PC-9 (cell line): ENCODE results near the gene PLEKHH2. TPM values are rescaled to one million over a fixed set of nuclear protein-coding genes. Genes with fewer than 3 reads are reported as not detected.

Experiments
- BruUV-seq: library from RNA; stranded (reverse); fragments of 400-500 nt; replicated peaks from 2 replicates; lab custom pipeline; 2021; lab: Mats Ljungman, UMichigan
- CTCF ChIA-PET: fragments of 300-600 bp; sonication (Branson Sonifier 250); formaldehyde crosslinking; loops from one replicate; lab custom pipeline; 2022; ENCODE audit warnings: antibody characterized with exemption; lab: Charles Lee
- POLR2A ChIA-PET: fragments of 300-600 bp; sonication (Branson Sonifier 250); formaldehyde crosslinking; loops from one replicate; lab custom pipeline; 2022; ENCODE audit warnings: antibody characterized with exemption; ENCODE audit not compliant: unreplicated experiment; lab: Charles Lee
- DNase-seq, 2 experiments: peaks; one replicate each; pipeline versions ENCODE4 v3.0.0 to v3.0.0-alpha.2; 2015 to 2022; ENCODE audit warnings: mixed read lengths in 1 of 2
- H2AFZ ChIP-seq: fragments of 200-600 bp; sonication (generic); 2 replicates; pipeline ENCODE4 v1.8.1; 2017; ENCODE audit warnings: antibody characterized with exemption
- H3F3A ChIP-seq: fragments of 200-600 bp; sonication (generic); 2 replicates; pipeline ENCODE4 v1.8.1; 2017; ENCODE audit warnings: antibody characterized with exemption, mild to moderate bottlenecking, low read depth; ENCODE audit not compliant: insufficient read depth
- H3K27ac ChIP-seq: fragments of 200-600 bp; sonication (generic); 2 replicates; pipeline ENCODE4 v1.6.1; 2016; ENCODE audit warnings: mixed run types
- H3K27me3 ChIP-seq: fragments of 200-600 bp; sonication (generic); 2 replicates; pipeline ENCODE4 v1.6.1; 2016; ENCODE audit warnings: low read depth, mixed run types; ENCODE audit not compliant: insufficient read depth
- H3K36me3 ChIP-seq: fragments of 200-600 bp; sonication (generic); 2 replicates; pipeline ENCODE4 v1.6.1; 2016; ENCODE audit warnings: low read depth, mixed run types
- H3K4me1 ChIP-seq: fragments of 200-600 bp; sonication (generic); replicated peaks from 2 replicates; pipeline ENCODE4 v1.6.1; 2016; ENCODE audit warnings: mixed run types; ENCODE audit not compliant: insufficient read depth
- H3K4me2 ChIP-seq: fragments of 200-600 bp; sonication (generic); 2 replicates; pipeline ENCODE4 v1.6.1; 2017; ENCODE audit warnings: mixed run types
- H3K4me3 ChIP-seq: fragments of 200-600 bp; sonication (generic); 2 replicates; pipeline ENCODE4 v1.6.1; 2016; ENCODE audit warnings: mixed run types
- H3K79me2 ChIP-seq: fragments of 200-600 bp; sonication (generic); 2 replicates; pipeline ENCODE4 v1.6.1; 2017; ENCODE audit warnings: low read depth, mixed run types
- H3K9me2 ChIP-seq: fragments of 200-600 bp; sonication (generic); 2 replicates; pipeline ENCODE4 v1.8.1; 2017; ENCODE audit warnings: mild to moderate bottlenecking; ENCODE audit not compliant: insufficient read depth
- H3K9me3 ChIP-seq: fragments of 200-600 bp; sonication (generic); 2 replicates; pipeline ENCODE4 v1.8.1; 2016; ENCODE audit warnings: low read depth; ENCODE audit not compliant: insufficient read depth
- H4K20me1 ChIP-seq: fragments of 200-600 bp; sonication (generic); 2 replicates; pipeline ENCODE4 v1.8.1; 2017; ENCODE audit not compliant: insufficient read depth
- EZH2 ChIP-seq: fragments of 200-600 bp; sonication (generic); IDR thresholded peaks from 2 replicates; pipeline ENCODE4 v1.8.0; 2017; ENCODE audit warnings: antibody characterized with exemption, low read depth
- intact Hi-C: fragments of 100-400 bp; cut with micrococcal nuclease; formaldehyde crosslinking; loops from one replicate; pipeline ENCODE4 v1.10.0; 2022; ENCODE audit not compliant: unreplicated experiment
- total RNA-seq: library from RNA; stranded (reverse); gene quantifications from 2 replicates; pipeline ENCODE4 v1.2.3, GENCODE V29; 2021
- TF ChIP-seq, protein P1 (sequence below): fragments of 200-600 bp; sonication (generic); conservative IDR thresholded peaks from 2 replicates; pipeline ENCODE4 v1.6.1; 2017; ENCODE audit warnings: mixed run types, antibody characterized with exemption, mild to moderate bottlenecking, moderate library complexity

The PLEKHH2 gene
- total RNA-seq, 1 experiment from 2014 or later, result 1.6 TPM

DNA sequence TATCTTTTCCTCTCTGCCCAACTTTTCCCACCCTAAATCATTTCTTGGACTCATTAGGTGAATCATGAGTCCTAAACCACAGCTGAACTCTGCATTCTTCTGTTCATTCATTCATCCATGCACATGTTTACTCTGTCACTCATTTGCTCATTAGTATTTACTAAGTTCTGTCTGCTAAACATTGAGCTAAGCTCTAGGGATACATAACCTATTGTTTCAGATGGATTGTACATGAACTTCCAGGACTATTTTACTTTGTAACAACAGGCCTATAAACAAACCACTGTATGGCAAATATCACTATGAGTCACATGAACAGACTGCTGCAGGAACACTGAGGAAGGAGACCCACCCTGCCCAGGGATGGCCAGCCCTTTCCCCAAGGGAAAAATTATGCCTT lies 122.1 kb downstream of the PLEKHH2 start:
- Histone ChIP-seq H3K9me3 (no peaks in the 10 kb centered on the region), H4K20me1 (no peaks in the 10 kb centered on the region), H2AFZ (no peak overlapping the region), H3K4me3 (no peak overlapping the region), H3K4me1 (peaks cover 23% of the 10 kb centered on the region), H3K9me2 (no peaks in the 10 kb centered on the region), H3K27me3 (no peaks in the 10 kb centered on the region), H3K27ac (peak overlapping the region; percentile 25), H3K4me2 (peak overlapping the region; percentile 20), H3K79me2 (no peaks in the 10 kb centered on the region), H3K36me3 (no peaks in the 10 kb centered on the region), H3F3A (peaks cover 22% of the 10 kb centered on the region)
- ChIA-PET CTCF (no interaction called here), POLR2A (interaction anchor here (0.6 to 0.7 kb wide), 2 partner anchors 28 to 83 kb away, joined by 4 to 6 read pairs; partner anchors contain the start of gene C1GALT1C1L)
- TF ChIP-seq EZH2, result no peak
- DNase-seq, result peak; percentile 12 to 97
- intact Hi-C loops, result no loop called here
- BruUV-seq, result no TSS peak

GRCh38 chr2:43762286-43762685 lies 125.2 kb downstream of the PLEKHH2 start:
- Histone ChIP-seq H4K20me1 (no peaks in the 10 kb centered on the region), H3K4me3 (no peak overlapping the region), H3K4me2 (no peak overlapping the region), H3K27me3 (no peaks in the 10 kb centered on the region), H3K9me3 (no peaks in the 10 kb centered on the region), H3K4me1 (peaks cover 42% of the 10 kb centered on the region), H3K9me2 (no peaks in the 10 kb centered on the region), H2AFZ (no peak overlapping the region), H3F3A (peaks cover 36% of the 10 kb centered on the region), H3K79me2 (no peaks in the 10 kb centered on the region), H3K36me3 (no peaks in the 10 kb centered on the region), H3K27ac (no peak overlapping the region)
- intact Hi-C loops, result no loop called here
- no peak for TF ChIP-seq EZH2
- TF ChIP-seq, protein P1, sequence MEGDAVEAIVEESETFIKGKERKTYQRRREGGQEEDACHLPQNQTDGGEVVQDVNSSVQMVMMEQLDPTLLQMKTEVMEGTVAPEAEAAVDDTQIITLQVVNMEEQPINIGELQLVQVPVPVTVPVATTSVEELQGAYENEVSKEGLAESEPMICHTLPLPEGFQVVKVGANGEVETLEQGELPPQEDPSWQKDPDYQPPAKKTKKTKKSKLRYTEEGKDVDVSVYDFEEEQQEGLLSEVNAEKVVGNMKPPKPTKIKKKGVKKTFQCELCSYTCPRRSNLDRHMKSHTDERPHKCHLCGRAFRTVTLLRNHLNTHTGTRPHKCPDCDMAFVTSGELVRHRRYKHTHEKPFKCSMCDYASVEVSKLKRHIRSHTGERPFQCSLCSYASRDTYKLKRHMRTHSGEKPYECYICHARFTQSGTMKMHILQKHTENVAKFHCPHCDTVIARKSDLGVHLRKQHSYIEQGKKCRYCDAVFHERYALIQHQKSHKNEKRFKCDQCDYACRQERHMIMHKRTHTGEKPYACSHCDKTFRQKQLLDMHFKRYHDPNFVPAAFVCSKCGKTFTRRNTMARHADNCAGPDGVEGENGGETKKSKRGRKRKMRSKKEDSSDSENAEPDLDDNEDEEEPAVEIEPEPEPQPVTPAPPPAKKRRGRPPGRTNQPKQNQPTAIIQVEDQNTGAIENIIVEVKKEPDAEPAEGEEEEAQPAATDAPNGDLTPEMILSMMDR, result no peak
- ChIA-PET POLR2A (no interaction called here), CTCF (no interaction called here)
- no peak for DNase-seq
- no TSS peak for BruUV-seq

DNA sequence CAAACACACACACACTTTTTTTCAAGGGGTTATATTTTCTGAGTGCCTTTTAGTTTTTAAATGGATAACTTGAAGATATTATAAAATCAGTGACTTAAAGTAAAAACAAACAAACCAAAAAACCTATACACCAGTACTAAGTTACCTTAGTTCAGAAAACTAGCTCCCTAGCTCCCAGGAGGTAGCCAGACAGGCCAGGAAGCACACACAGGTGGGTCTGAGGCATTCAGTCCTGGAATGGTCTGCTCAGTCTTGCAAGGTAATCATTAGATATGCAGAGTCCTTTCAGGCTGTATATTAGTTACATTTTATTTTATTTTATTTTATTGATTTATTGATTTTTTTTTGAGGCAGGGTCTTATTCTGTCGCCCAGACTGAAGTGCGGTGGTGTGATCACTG lies 126.0 kb downstream of the PLEKHH2 start:
- Histone ChIP-seq H3K4me3 (no peak overlapping the region), H3K9me2 (no peaks in the 10 kb centered on the region), H3K27me3 (no peaks in the 10 kb centered on the region), H3F3A (peaks cover 35% of the 10 kb centered on the region), H3K9me3 (no peaks in the 10 kb centered on the region), H3K4me2 (no peak overlapping the region), H3K79me2 (no peaks in the 10 kb centered on the region), H3K36me3 (no peaks in the 10 kb centered on the region), H3K27ac (no peak overlapping the region), H2AFZ (no peak overlapping the region), H4K20me1 (no peaks in the 10 kb centered on the region), H3K4me1 (peaks cover 42% of the 10 kb centered on the region)
- no peak for DNase-seq
- no TSS peak for BruUV-seq
- ChIA-PET CTCF (no interaction called here), POLR2A (no interaction called here)
- intact Hi-C loops, result no loop called here
- TF ChIP-seq EZH2, result no peak
- TF ChIP-seq, protein P1, result no peak
